A549 (cell line): Measurements from ENCODE around the gene ATG9A. TPM values are rescaled to one million over a fixed set of nuclear protein-coding genes. Genes with fewer than 3 reads are reported as not detected.

Experiments
- ATAC-seq, 2 experiments: fragments of 200-7000 bp in 1 of 2; fragments of >200 bp in 1 of 2; cut with Nextera tagmentation in 1 of 2; cut with Tn5 transposase in 1 of 2; 3 replicates each; pipeline versions ENCODE4 v1.8.0 to v1.9.1; 2018 to 2020; ENCODE audit warnings: mild to moderate bottlenecking in 1 of 2, moderate library complexity in 1 of 2
- CTCF ChIA-PET: fragments of 300-600 bp; sonication (Branson Sonifier 250); formaldehyde crosslinking; extraction: SDS; loops from one replicate; lab custom pipeline; 2021; ENCODE audit warnings: antibody characterized with exemption, inconsistent platforms; lab: Yijun Ruan, JAX
- POLR2A ChIA-PET: fragments of 350-600 bp; formaldehyde crosslinking; extraction: SDS; loops from one replicate; lab custom pipeline; 2021; ENCODE audit warnings: antibody characterized with exemption, inconsistent platforms; lab: Yijun Ruan, JAX
- DNase-seq, 2 experiments: peaks; one replicate each; pipeline versions ENCODE4 v3.0.0 to v3.0.0-alpha.2; 2011 to 2016; ENCODE audit warnings: low read depth in 1 of 2, low spot score in 1 of 2
- FAIRE-seq: peaks from 2 replicates; lab custom pipeline; 2011; peaks lifted over from hg19 to GRCh38; lab: Jason Lieb, UNC
- H3K27ac ChIP-seq, 2 experiments: fragments of >200 bp; sonication (Bioruptor Twin); formaldehyde crosslinking; 3 replicates each; pipeline ENCODE4 v1.5.1; 2016 to 2017
- H3K4me1 ChIP-seq: fragments of >200 bp; sonication (Bioruptor Twin); formaldehyde crosslinking; 3 replicates; pipeline ENCODE4 v1.6.1; 2016
- H3K4me2 ChIP-seq: fragments of >200 bp; sonication (Bioruptor Twin); formaldehyde crosslinking; 3 replicates; pipeline ENCODE4 v1.6.1; 2016
- H3K4me3 ChIP-seq: fragments of >200 bp; sonication (Bioruptor Twin); formaldehyde crosslinking; 3 replicates; pipeline ENCODE4 v1.5.1; 2016
- H3K9me3 ChIP-seq: fragments of >200 bp; sonication (Bioruptor Twin); formaldehyde crosslinking; 3 replicates; pipeline ENCODE4 v1.6.1; 2016
- ATOH8 ChIP-seq: fragments of 250-450 bp; sonication (Bioruptor Pico); IDR thresholded peaks from 2 replicates; pipeline ENCODE4 v1.5.0; 2020; ENCODE audit warnings: low read depth, mild to moderate bottlenecking, moderate library complexity
- BCL3 ChIP-seq: fragments of >200 bp; sonication (Bioruptor Twin); formaldehyde crosslinking; IDR thresholded peaks from 3 replicates; pipeline ENCODE4 v1.6.1; 2016
- CBX2 ChIP-seq: fragments of 200-600 bp; sonication (generic); IDR thresholded peaks from 2 replicates; pipeline ENCODE4 v1.6.1; 2016; ENCODE audit warnings: low read depth, mild to moderate bottlenecking, borderline replicate concordance
- CTCF ChIP-seq: fragments of >200 bp; sonication (Bioruptor Twin); formaldehyde crosslinking; IDR thresholded peaks from 3 replicates; pipeline ENCODE4 v1.5.1; 2016
- E2F6 ChIP-seq: IDR thresholded peaks from 2 replicates; pipeline ENCODE4 v1.6.1; 2012; ENCODE audit warnings: low read depth, borderline replicate concordance
- EHMT2 ChIP-seq: fragments of 200-600 bp; sonication (generic); IDR thresholded peaks from 2 replicates; pipeline ENCODE4 v1.6.1; 2016; ENCODE audit warnings: antibody characterized with exemption, low read depth, mild to moderate bottlenecking, moderate library complexity
- ELK1 ChIP-seq: fragments of 150-350 bp; IDR thresholded peaks from 2 replicates; pipeline ENCODE4 v1.6.1; 2014; ENCODE audit warnings: low read depth, mild to moderate bottlenecking, low read length
- EP300 ChIP-seq, 2 experiments: fragments of >200 bp; sonication (Bioruptor Twin); formaldehyde crosslinking; IDR thresholded peaks; 2 replicates in 1 of 2; 3 replicates in 1 of 2; pipeline ENCODE4 v1.6.1; 2016 to 2017
- GATA3 ChIP-seq: IDR thresholded peaks from 2 replicates; pipeline ENCODE4 v1.6.1; 2012; ENCODE audit warnings: borderline replicate concordance
- HDAC2 ChIP-seq: fragments of 200-600 bp; sonication (generic); IDR thresholded peaks from 2 replicates; pipeline ENCODE4 v1.6.1; 2016
- HES2 ChIP-seq: fragments of >200 bp; sonication (Bioruptor Twin); formaldehyde crosslinking; IDR thresholded peaks from 2 replicates; pipeline ENCODE4 v1.6.1; 2016
- JUN ChIP-seq, 2 experiments: fragments of >200 bp; sonication (Bioruptor Twin); formaldehyde crosslinking; IDR thresholded peaks; 2 replicates in 1 of 2; 3 replicates in 1 of 2; pipeline ENCODE4 v1.6.1; 2016 to 2017
- MAX ChIP-seq: IDR thresholded peaks from 2 replicates; pipeline ENCODE4 v1.6.1; 2012
- NPAS2 ChIP-seq: fragments of 250-450 bp; sonication (Bioruptor Pico); IDR thresholded peaks from 2 replicates; pipeline ENCODE4 v1.8.0; 2022; ENCODE audit warnings: mild to moderate bottlenecking, moderate library complexity, borderline replicate concordance
- POLR2AphosphoS2 ChIP-seq: conservative IDR thresholded peaks from 2 replicates; pipeline ENCODE4 v1.6.1; 2012; ENCODE audit warnings: low read length, improper control_type of control experiment, inconsistent platforms
- RARB ChIP-seq: fragments of 250-450 bp; sonication (Bioruptor Pico); IDR thresholded peaks from 2 replicates; pipeline ENCODE4 v1.8.0; 2021; ENCODE audit warnings: mild to moderate bottlenecking, moderate library complexity
- ZNF302 ChIP-seq: fragments of 250-450 bp; sonication (Bioruptor Pico); IDR thresholded peaks from 2 replicates; pipeline ENCODE4 v1.9.0; 2021; ENCODE audit warnings: inconsistent platforms, mild to moderate bottlenecking, moderate library complexity
- ZSCAN20 ChIP-seq: fragments of 250-450 bp; sonication (Bioruptor Pico); IDR thresholded peaks from 2 replicates; pipeline ENCODE4 v1.8.0; 2022; ENCODE audit warnings: mild to moderate bottlenecking, moderate library complexity
- WGBS: methylation state at CpG from one replicate; pipeline ENCODE4 v1.1.6; 2017; ENCODE audit errors: missing lambda C conversion rate; 5-methylcytosine and 5-hydroxymethylcytosine counted together
- polyA plus RNA-seq, 4 experiments: library from polyadenylated mRNA; depleted of rRNA in 3 of 4; stranded (reverse); fragments of >200 nt; fragmentation: RNase III in 1 of 4; extraction: RNeasy Plus Mini Kit Qiagen cat#74134 plus additional on column Dnase treatment in 1 of 4; gene quantifications; 2 replicates in 3 of 4; 3 replicates in 1 of 4; pipeline ENCODE4 v1.2.3, GENCODE V29; 2011 to 2017

The ATG9A gene
- polyA plus RNA-seq, 2 of the 4 experiments (the other 2 are of a cell fraction) = 41.9 to 75.2 TPM

- TF ChIP-seq E2F6 (no peak), CBX2 (no peak), EP300 (IDR thresholded peaks at IDR 0.05) (peak in 1 of 2 experiments; percentile 43; a peak in 1 of 5 replicates), JUN (IDR thresholded peaks at IDR 0.05) (peak in 1 of 2 experiments; percentile 78), CTCF (no peak), EHMT2 (no peak), HES2 (no peak), RARB (CRISPR knock-in tag) (peak; percentile 21; the same call in 1 of the 2 replicates), ATOH8 (CRISPR knock-in tag) (0 out of 2 replicates have a peak, but pooled peaks have one; percentile 41), ZSCAN20 (CRISPR knock-in tag) (no peak), GATA3 (peak; percentile 33; the same call in 1 of the 2 replicates), MAX (peak; percentile 49), POLR2AphosphoS2 (peak; percentile 93), BCL3 (0 out of 3 replicates have a peak, but pooled peaks have one; percentile 21), ELK1 (no peak), ZNF302 (CRISPR knock-in tag) (no peak)
These were observed 20.0 kb upstream of the ATG9A start (continued) for GRCh38 chr2:219249203-219249980.

- TF ChIP-seq EP300 (IDR thresholded peaks at IDR 0.05) (no peak), HDAC2 (no peak), E2F6 (no peak), NPAS2 (CRISPR knock-in tag) (no peak)
- Histone ChIP-seq H3K4me3 (peak overlapping the region; percentile 27; the same call in 2 of the 3 replicates), H3K27ac (peak overlapping the region; percentile 90), H3K4me2 (peak overlapping the region; percentile 96), H3K4me1 (peaks cover 70% of the 10 kb centered on the region), H3K9me3 (no peaks in the 10 kb centered on the region)
- no peak for FAIRE-seq
- DNase-seq = no peak
- no peak for ATAC-seq
- POLR2A ChIA-PET = interaction anchor here (0.9 to 3.1 kb wide), 8 partner anchors 9 to 78 kb away, joined by 3 to 34 read pairs (median 14); partner anchors contain the start of genes ABCB6, ANKZF1, ATG9A and DNAJB2
- WGBS = 53% methylated on average over 2 of the region's 2 CpGs
- CTCF ChIA-PET = interaction anchor here (0.7 to 12.6 kb wide), 10 partner anchors 9 to 78 kb away, joined by 3 to 241 read pairs (median 4); partner anchors contain the start of genes CNPPD1 and DNAJB2
These were observed 19.4 kb upstream of the ATG9A start for GRCh38 chr2:219248845-219249202.
